ENCODE results near the gene LSM14B. TPM values are rescaled to one million over a fixed set of nuclear protein-coding genes. Genes with fewer than 3 reads are reported as not detected.

LSM14B gene
- total RNA-seq, 1 donor = 31.0 TPM

DNA sequence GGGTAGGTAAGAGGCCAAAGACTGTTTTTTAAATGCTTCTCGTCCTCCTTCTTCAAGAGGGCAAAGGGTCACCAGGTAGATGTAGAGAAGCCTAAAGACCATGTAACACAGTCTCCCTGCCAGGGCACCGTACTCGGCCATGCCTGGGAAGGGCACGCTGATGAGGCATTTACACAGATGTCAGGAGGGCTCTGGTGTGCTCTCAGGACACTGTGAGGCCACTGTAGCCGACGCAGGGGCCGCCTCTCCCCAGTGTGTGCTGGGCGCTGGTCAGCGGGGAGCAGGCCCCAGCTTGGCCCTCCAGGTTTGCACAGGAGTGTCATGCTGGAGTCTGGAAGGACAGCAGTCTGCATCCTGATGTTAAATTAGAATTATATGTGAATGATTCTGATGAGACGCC, 53.4 kb downstream of the LSM14B start:
- no peak overlapping the region for H3K4me3 ChIP-seq (ENCODE audit: low read depth, low read length)
- DNase-seq (ENCODE audit: low read depth) = no peak
- TF ChIP-seq, protein P1, sequence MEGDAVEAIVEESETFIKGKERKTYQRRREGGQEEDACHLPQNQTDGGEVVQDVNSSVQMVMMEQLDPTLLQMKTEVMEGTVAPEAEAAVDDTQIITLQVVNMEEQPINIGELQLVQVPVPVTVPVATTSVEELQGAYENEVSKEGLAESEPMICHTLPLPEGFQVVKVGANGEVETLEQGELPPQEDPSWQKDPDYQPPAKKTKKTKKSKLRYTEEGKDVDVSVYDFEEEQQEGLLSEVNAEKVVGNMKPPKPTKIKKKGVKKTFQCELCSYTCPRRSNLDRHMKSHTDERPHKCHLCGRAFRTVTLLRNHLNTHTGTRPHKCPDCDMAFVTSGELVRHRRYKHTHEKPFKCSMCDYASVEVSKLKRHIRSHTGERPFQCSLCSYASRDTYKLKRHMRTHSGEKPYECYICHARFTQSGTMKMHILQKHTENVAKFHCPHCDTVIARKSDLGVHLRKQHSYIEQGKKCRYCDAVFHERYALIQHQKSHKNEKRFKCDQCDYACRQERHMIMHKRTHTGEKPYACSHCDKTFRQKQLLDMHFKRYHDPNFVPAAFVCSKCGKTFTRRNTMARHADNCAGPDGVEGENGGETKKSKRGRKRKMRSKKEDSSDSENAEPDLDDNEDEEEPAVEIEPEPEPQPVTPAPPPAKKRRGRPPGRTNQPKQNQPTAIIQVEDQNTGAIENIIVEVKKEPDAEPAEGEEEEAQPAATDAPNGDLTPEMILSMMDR (IDR thresholded peaks at IDR 0.05; ENCODE audit: insufficient read depth, low read length) = no peak

- TF ChIP-seq, protein P1 (IDR thresholded peaks at IDR 0.05; ENCODE audit: insufficient read depth, low read length) = no peak
- DNase-seq (ENCODE audit: low read depth) = no peak
- H3K4me3 ChIP-seq (ENCODE audit: low read depth, low read length) = no peak overlapping the region
These were observed 54.6 kb downstream of the LSM14B start for GRCh38 chr20:62176866-62177265.

DNA sequence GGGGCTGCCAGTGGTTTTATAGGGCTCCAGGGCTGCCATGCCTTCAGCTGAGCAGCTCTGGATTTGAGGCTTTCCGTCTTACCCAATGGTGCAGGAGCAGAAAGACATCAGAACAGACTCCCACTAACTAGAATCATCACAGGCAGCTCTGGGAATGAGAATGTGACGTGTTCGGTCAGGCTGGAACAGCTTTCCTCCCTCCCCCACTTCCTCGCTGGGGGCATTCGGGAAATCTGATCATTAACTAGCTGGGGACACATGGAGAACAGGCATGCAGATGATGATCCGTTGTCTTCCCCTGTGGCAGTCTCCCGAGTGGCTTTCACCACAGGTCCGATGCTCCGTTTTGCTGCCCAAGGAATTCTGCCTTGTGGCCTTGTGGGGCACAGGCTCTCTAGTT, 55.0 kb downstream of the LSM14B start:
- no peak overlapping the region for H3K4me3 ChIP-seq (ENCODE audit: low read depth, low read length)
- DNase-seq (ENCODE audit: low read depth) = no peak
- TF ChIP-seq, protein P1 (IDR thresholded peaks at IDR 0.05; ENCODE audit: insufficient read depth, low read length) = no peak

DNA sequence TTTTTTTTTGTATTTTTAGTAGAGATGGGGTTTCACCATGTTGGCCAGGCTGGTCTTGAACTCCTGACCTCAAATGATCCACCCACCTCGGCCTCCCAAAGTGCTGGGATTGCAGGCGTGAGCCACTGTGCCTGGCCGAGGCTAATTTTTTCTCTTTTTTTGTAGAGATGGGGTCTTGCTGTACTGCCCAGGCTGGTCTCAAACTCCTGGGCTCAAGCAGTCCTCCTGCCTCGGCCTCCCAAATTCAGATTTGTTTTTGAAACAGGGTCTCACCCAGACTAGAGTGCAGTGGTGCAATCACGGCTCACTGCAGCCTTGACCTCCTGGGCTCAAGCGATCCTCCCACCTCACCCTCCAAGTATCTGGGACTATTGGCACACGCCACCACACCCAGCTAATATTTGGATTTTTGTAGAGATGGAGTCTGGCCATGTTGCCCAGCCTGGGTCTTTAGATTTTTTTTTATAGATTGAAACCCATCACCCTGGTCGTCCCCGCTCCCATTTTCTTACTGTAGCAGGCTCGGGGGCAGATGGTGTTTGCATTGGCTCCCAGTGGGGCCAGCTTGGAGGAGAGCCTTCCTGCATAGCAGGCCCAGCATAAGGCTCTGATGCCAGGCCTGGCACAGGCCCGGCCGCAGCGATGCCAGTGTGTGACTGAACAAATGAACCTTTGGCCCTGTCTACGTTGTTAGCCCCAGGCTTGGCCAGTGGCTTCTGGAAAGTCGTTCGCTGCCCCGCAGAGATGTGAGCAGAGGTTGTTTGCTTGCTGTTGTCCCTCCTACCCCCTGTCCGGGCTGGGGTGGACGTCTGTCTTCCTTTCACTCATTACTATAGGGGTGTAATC, 56.3 kb downstream of the LSM14B start:
- TF ChIP-seq, protein P1 (IDR thresholded peaks at IDR 0.05; ENCODE audit: insufficient read depth, low read length) = no peak
- no peak overlapping the region for H3K4me3 ChIP-seq (ENCODE audit: low read depth, low read length)
- no peak for DNase-seq (ENCODE audit: low read depth)

- TF ChIP-seq, protein P1 (IDR thresholded peaks at IDR 0.05; ENCODE audit: insufficient read depth, low read length) = no peak
- DNase-seq (ENCODE audit: low read depth) = no peak
- H3K4me3 ChIP-seq (ENCODE audit: low read depth, low read length) = no peak overlapping the region
These were observed 56.9 kb downstream of the LSM14B start for GRCh38 chr20:62179162-62179504.

- no peak for DNase-seq (ENCODE audit: low read depth)
- H3K4me3 ChIP-seq (ENCODE audit: low read depth, low read length) = peak overlapping the region; percentile 95
- TF ChIP-seq, protein P1 (IDR thresholded peaks at IDR 0.05; ENCODE audit: insufficient read depth, low read length) = no peak
These were observed 59.5 kb downstream of the LSM14B start for GRCh38 chr20:62181808-62182207.

Measured in fibroblast of the aortic adventitia (primary cell).